Eye (tissue), 1 donor: ENCODE measurements around the gene ZFAND5.
A peak's percentile ranks its signal among the peaks of the same experiment; 100 is the strongest.

ENCODE experiments used
- DNase-seq: peaks from one replicate; pipeline ENCODE4 v3.0.0-alpha.2; 2015

The ZFAND5 gene

GRCh38 chr9:72364679-72365524, at the start of gene ZFAND5:
Gene ZFAND5, minus strand, starts transcription at chr9:72365208. Its CDS starts 4,430 bp downstream, at chr9:72360778.
- peak; percentile 99 for DNase-seq

DNA sequence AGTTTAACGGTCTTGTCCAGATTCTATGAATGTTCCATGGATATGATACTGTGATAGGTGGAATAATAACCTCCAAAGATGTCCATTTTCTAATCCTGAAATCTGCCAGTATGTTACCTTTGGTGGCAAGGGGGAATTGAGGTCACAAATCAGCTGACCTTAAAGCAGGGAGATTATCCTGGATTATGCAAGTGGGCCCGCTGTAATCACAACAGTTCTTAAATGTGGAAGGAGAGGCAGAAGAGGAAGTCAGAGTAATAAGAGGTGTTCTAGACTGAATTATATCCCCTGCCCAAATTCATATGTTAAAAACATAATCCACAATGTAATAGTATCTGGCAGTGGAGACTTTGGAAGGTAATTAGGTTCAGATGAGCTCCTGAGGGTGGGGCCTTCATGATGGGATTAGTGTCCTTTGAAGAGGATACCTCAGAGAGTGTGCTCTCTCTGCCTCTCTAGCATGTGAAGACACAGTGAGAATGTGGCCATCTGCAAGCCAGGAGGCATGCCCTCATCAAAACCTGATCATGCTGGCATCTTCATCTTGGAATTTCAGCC, 47.6 kb upstream of the ZFAND5 start:
- no peak for DNase-seq

DNA sequence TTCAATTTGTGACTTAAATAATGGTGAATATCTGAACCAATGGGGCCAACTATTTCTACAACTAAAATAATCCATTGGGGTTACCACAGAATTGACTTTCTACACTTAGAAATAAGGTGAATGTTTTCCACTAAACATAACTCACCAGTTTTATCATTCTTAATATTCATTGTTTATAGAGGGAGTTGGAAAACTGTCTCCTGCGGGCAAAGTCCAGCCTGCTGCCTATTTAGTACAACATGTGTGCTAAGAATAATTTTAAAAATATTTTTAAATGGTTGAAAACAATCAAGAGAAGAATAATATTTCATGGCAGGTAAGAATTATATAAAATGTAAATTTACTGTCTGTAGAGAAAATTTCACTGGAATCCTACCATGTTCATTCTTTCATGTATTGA, 45.2 kb upstream of the ZFAND5 start:
- DNase-seq, result no peak

- no peak for DNase-seq
These were observed 42.1 kb upstream of the ZFAND5 start for GRCh38 chr9:72407114-72407513.

- DNase-seq, result no peak
These were observed 37.7 kb upstream of the ZFAND5 start for GRCh38 chr9:72402744-72403143.

DNA sequence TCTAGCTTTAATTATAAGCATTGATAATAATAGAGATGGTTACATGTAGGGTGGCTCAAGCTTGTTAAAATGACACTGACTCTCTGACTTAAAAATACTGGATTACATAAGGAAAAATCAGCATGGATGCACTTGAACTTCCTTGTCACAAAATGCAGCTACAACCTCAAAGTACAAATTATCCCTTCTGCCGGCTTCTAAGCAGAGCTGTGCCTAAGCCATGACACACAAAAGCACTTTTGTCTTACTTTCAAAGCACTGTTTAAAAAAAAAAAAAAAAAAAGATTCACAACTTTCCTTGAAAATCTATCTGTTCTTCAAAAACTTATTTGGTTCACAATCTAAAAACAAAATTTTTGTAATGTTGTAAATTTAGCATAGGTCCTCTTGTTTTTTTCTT, 36.4 kb upstream of the ZFAND5 start:
- DNase-seq, result no peak

DNA sequence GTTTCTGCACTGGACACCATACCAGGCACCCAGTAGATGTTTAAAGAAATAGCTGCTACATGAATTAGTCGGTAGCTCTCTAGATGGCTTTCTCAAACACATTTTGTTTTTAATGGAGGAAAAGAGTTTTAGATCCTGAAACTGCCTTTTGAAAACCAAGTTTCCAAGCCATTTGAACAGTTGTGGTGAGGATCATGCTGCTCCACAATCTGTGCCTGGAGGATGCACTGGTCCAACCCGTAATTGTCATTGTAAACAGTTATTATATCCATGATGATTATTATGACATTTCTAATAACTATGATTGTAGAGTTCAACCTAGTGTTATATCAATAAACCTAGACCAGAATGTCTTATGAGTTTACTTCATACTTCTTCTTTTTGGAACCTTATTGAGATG, 35.9 kb upstream of the ZFAND5 start:
- no peak for DNase-seq

GRCh38 chr9:72399391-72399790, 34.4 kb upstream of the ZFAND5 start:
- no peak for DNase-seq

GRCh38 chr9:72396247-72397091, 31.5 kb upstream of the ZFAND5 start:
- no peak for DNase-seq

DNA sequence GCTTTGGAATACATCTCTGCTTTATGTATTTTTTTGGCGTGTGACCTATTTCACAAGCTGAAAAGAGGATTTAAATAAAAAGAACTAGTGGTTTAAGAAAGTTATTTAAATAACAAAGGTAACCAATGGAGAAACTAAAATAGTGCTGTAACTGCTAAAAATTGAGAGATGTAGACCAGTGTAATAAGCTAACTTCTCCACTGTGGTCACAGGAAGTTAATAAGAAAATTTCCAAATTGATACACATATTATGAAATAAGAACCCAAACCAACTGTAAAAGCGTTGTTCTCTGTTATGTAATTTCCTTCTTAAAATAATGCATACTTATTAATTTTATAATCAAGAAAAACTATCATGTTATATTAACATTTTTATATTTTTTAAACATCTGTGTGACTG, 29.1 kb upstream of the ZFAND5 start:
- no peak for DNase-seq

DNA sequence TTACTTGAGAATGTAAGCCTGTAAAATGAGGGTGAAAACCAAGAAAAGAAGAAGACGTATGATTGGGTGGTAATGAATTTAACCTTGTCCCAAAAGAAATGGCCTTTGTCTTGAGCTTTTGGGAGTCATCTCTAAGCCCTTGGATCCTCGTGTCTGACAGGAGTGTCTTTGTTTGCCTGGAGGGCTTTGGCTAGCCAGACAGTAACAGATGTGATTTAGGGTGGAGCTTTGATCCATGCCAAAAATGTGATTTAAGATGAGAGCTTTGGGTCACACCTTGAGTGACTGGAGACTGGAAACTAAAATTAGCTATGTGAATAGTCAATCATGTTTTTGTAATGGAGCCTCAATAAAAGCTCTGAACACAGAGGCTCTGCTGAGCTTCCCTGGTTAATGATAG, 25.9 kb upstream of the ZFAND5 start:
- DNase-seq, result no peak

GRCh38 chr9:72386186-72386585, 21.2 kb upstream of the ZFAND5 start:
- no peak for DNase-seq

GRCh38 chr9:72384710-72385485, 19.9 kb upstream of the ZFAND5 start:
- DNase-seq, result no peak

DNA sequence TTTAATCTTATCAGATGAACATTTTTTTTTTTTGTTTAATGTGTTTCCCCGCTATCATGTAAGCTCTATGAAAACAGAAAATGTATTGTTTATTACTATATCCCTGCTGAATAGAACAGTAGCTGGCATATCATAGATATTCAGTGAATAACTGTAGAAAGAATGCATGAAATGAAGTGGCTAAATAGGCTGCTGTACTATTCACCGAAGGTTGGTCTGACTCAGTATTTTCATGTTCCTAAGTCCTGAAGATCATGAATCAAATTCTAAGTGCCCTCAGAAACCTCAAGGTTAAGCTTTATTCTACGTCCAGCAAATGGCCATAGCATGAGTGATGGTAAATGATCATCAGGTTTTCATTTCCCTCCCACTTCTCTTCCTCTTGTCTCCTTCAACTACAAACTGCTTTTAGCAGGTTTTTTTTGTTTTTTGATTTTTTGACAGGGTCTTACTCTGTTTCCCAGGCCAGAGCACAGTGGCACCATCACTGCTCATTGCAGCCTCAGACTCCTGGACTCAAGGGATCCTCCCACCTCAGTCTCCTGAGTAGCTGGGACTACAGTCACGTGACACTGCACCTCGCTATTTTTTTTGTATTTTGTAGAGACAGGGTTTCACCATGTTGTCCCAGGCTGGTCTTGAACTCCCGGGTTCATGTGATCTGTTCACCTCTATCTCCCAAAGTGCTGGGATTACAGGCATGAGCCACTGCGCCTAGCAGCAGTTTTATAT, 19.1 kb upstream of the ZFAND5 start:
- no peak for DNase-seq

GRCh38 chr9:72382405-72382804, 17.4 kb upstream of the ZFAND5 start:
- no peak for DNase-seq

- no peak for DNase-seq
These were observed 12.0 kb upstream of the ZFAND5 start for GRCh38 chr9:72377041-72377440.

GRCh38 chr9:72371151-72371550, 6.1 kb upstream of the ZFAND5 start:
- DNase-seq, result peak; percentile 36

DNA sequence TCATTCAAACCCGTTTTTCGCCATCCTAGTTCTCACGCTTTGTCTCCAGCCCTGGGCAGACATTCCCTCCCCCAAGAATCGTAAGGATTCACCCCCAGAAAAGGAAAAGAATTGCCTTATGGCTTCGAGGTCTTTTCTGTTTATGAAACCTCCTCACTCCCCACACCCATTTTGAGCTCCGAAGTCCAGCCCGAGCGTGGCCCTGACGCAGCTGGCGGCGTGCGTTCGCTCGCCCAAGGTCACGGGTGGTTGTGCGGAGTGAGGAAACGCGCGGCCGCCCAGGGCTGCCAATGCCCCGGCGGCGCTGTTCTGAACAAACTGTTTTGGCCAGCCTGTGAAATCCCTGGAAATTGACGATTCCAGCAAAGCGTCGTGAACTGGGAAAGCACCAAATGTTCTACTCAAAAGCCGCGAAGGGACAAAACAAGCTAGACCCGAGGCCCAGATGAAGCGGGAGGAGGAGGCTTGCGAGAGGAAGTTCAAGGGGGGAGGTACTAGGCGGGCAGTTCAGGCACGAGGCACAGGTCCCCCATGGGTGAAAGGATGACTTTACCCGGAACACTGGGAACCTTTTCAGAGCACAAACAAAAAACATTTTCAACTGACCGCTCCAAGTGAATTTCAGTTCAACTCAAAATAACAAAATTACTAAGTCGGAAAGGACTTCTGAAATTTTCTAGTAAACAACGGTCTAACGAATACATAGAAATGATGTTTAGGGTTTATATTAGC, 683 bp upstream of the ZFAND5 start:
- DNase-seq, result no peak

DNA sequence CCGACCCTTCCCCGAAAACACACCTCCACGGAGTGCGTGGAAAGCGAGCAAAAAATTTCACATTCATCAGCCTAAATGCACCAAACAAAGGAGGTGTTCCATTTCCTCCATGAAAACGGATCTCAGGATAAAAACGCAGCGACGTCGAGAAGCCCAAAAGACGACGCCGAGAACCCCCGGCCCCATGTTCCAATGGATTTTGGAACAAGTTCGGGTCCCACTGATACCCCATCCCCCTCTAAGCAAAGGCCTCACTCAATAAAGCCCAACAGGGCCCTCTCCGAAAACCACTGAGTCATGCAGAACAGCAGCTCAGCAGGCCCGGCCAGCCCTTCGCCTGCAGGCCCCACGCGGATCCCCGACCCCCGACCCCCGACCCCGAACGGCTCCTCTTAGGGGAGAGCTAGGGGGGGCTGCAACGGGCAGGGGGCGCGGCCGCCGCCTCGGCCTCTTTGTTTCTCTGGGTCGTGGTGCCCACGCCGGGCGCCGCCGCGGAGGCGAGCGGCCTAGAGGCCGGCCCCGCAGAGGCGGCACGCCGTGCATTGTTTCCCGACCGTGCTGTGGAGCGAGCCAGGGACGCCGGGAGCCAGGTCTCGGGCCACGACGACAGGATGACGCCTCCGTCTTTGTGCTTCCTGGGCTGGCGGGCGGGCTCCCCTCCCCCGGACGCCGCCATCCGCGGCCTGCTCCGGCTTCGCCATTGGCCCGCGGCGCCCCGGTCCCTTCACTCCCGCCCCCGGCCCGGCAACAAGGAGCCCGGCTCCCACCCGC, 915 bp downstream of the ZFAND5 start:
- DNase-seq, result peak; percentile 83

- peak; percentile 65 for DNase-seq
These were observed 1.8 kb downstream of the ZFAND5 start for GRCh38 chr9:72363236-72363635.
